Omental fat pad (tissue), 4 donors: ENCODE results near the gene MYOZ1. TPM values are rescaled to one million over a fixed set of nuclear protein-coding genes. Genes with fewer than 3 reads are reported as not detected.

Experiments
- ATAC-seq: fragments of 150-250 bp; one replicate; pipeline ENCODE4 v1.9.1; 2016; ENCODE audit warnings: mild to moderate bottlenecking, moderate library complexity; ENCODE audit not compliant: low FRiP score
- DNase-seq: peaks from one replicate; pipeline ENCODE4 v3.0.0-alpha.2; 2019; ENCODE audit warnings: low spot score
- CTCF ChIP-seq, 3 donors: fragments of 450-650 bp; IDR thresholded peaks; one replicate each; pipeline ENCODE4 v1.5.1; 2016 to 2017; ENCODE audit warnings: antibody characterized with exemption in 3 of 3, mild to moderate bottlenecking in 3 of 3, moderate library complexity in 2 of 3
- total RNA-seq, 4 donors: library from RNA; depleted of rRNA; stranded (reverse); fragments of >200 nt; gene quantifications; one replicate each; pipeline ENCODE4 v1.1.0, GENCODE V29; 2016

Gene MYOZ1
- total RNA-seq, 4 donors from 2014 or later = 0.82 to 1.9 (median 1.6) TPM; not detected in 1

GRCh38 chr10:73643362-73643761, 2.1 kb upstream of the MYOZ1 start:
- no peak for DNase-seq
- no peak for ATAC-seq
- no peak for TF ChIP-seq CTCF (IDR thresholded peaks at IDR 0.05)

- ATAC-seq (no peak), DNase-seq (no peak)
- no peak for TF ChIP-seq CTCF (IDR thresholded peaks at IDR 0.05)
Measured at GRCh38 chr10:73639286-73639685, 2.0 kb downstream of the MYOZ1 start.

GRCh38 chr10:73635781-73636180, 5.5 kb downstream of the MYOZ1 start:
- no peak for ATAC-seq
- no peak for TF ChIP-seq CTCF (IDR thresholded peaks at IDR 0.05)
- no peak for DNase-seq

- TF ChIP-seq CTCF (IDR thresholded peaks at IDR 0.05) = no peak
- ATAC-seq (no peak), DNase-seq (no peak)
Measured at GRCh38 chr10:73634421-73634820, 6.9 kb downstream of the MYOZ1 start.

- ATAC-seq (no peak), DNase-seq (no peak)
- no peak for TF ChIP-seq CTCF (IDR thresholded peaks at IDR 0.05)
Measured at GRCh38 chr10:73629165-73629564, 12.1 kb downstream of the MYOZ1 start.

GRCh38 chr10:73628405-73628804, 12.9 kb downstream of the MYOZ1 start:
- ATAC-seq = no peak
- no peak for TF ChIP-seq CTCF (IDR thresholded peaks at IDR 0.05)
- no peak for DNase-seq

- no peak for TF ChIP-seq CTCF (IDR thresholded peaks at IDR 0.05)
- ATAC-seq = no peak
- DNase-seq = no peak
Measured at GRCh38 chr10:73627300-73627699, 14.0 kb downstream of the MYOZ1 start.
